Sciatic nerve (tissue), 2 donors: ENCODE measurements around the gene DOHH. TPM values are rescaled to one million over a fixed set of nuclear protein-coding genes. Genes with fewer than 3 reads are reported as not detected.
"Not testable (repeated sequence)": the region's sequence is repeated elsewhere in the genome, so short reads cannot be mapped to it uniquely, and the experiment has no call there.

Experiments used
- ATAC-seq: fragments of 200-7000 bp; cut with Tn5 transposase; one replicate; pipeline ENCODE4 v1.9.1; 2020; ENCODE audit warnings: mild to moderate bottlenecking, moderate library complexity
- DNase-seq: peaks from one replicate; pipeline ENCODE4 v3.0.0-alpha.2; 2020; ENCODE audit warnings: low spot score
- intact Hi-C: fragments of 100-400 bp; cut with DNase I; formaldehyde crosslinking; loops from one replicate; pipeline ENCODE4 v1.14.2; 2022
- total RNA-seq: library from RNA; stranded (reverse); fragmentation: NEBNext Ultra II Directional; extraction: Animal tissue kit (Norgen Biotek cat#: 25700); gene quantifications from one replicate; pipeline ENCODE4 v1.2.1, GENCODE V29; 2021
- donor health status: DM: no; HTN: no; CAD: no.
- donor health status: DM: no; HTN: no; CAD: no.

The DOHH gene
- total RNA-seq, 1 donor from 2014 or later, result 8.4 TPM

DNA sequence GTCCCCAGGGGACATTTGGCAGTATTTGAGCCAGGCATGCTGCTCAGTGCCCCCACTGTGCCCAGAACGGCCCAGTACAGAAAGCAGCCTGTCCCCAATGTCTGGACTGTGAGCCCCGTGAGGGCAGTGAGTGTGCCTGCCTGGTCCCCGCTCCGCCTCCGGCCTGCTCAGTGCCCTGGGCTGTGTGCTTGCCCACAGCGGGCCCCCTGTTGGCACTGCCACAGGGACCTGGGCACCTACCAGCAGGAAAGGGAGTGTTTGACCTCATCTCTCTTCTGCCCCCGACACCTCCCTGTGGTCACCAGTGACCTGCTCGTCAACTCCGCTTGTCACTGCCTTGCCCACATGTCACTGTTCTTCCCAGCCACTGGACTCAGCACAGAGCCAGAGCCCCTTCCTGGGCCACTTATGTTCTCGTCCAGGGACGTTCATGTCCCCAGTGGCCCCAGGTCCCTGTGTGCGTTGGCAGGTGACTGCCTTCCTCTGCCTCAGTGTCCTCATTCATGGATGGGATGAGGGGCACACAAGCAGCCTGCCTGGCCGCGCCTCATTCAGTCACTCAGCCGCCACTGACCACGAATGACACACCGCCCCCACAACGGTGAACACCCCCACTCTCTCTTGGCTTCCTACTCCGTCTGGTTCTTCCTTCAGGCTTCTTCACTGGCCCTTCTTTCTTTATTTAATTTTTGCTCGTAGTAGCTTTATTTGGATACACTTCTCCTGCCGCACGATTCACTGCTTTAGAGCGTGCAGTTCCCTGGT, 8.5 kb upstream of the DOHH start:
- ATAC-seq (no peak), DNase-seq (no peak)
- intact Hi-C loops, result no loop called here

DNA sequence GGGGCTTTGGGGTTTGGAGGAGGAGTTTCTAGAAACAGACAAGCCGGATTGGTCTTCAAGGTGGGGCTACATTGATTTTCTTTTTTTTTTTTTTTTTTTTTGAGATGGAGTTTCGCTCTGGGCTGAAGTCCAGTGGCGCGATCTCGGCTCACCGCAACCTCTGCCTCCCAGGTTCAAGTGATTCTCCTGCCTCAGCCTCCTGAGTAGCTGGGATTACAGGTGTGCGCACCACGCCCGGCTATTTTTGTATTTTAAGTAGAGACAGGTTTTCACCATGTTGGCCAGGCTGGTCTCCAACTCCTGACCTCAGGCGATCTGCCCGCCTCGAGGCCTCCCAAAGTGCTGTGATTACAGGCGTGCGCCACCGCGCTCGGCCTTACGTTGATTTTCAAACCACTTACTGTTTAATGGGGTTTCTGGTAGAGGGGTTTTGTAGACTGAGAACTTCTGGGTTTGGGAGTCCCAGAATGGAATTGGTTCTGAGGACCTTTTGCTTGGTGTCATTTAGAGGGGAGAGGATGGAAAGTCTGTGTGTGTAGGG, 7.7 kb upstream of the DOHH start:
- intact Hi-C loops, DNase-seq, ATAC-seq: not testable (repeated sequence)

DNA sequence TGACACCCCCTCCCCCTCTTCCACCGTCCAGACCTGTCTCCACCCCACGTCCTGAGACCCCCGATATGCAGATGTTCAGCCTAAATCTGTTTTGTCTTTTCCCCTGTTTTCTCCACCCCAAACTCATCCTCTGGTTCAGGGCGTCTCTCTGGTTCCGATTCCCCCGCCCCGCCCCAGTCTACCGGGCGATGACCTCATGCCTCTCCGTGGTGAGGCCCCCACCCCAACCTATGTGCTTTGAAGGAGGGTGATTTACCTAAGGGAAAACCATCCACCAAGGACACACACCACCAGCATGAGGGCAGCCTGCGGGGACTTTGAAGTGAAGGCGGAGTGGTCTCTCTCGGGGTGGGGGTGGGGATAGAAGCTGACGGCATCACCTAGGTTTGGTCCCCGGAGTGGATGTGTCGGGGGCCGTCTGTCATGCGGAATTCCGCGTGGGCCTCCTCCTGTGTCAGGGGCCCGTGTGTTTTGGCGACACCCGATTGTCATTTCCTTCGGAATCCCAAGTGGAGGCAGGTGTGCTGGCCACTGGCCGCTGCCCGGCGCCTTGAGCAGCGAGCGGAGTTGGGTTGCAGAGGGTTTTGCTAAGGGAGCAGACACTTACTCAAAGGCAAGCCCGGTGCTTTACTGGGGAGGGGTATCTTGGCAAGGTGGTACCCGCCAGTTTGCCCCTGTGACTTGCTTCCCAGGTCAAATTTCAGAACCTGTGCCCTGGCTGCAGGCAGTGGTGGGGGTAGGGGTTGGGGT, 7.1 kb upstream of the DOHH start:
- intact Hi-C loops, result no loop called here
- DNase-seq (no peak), ATAC-seq (peak; percentile 7)

DNA sequence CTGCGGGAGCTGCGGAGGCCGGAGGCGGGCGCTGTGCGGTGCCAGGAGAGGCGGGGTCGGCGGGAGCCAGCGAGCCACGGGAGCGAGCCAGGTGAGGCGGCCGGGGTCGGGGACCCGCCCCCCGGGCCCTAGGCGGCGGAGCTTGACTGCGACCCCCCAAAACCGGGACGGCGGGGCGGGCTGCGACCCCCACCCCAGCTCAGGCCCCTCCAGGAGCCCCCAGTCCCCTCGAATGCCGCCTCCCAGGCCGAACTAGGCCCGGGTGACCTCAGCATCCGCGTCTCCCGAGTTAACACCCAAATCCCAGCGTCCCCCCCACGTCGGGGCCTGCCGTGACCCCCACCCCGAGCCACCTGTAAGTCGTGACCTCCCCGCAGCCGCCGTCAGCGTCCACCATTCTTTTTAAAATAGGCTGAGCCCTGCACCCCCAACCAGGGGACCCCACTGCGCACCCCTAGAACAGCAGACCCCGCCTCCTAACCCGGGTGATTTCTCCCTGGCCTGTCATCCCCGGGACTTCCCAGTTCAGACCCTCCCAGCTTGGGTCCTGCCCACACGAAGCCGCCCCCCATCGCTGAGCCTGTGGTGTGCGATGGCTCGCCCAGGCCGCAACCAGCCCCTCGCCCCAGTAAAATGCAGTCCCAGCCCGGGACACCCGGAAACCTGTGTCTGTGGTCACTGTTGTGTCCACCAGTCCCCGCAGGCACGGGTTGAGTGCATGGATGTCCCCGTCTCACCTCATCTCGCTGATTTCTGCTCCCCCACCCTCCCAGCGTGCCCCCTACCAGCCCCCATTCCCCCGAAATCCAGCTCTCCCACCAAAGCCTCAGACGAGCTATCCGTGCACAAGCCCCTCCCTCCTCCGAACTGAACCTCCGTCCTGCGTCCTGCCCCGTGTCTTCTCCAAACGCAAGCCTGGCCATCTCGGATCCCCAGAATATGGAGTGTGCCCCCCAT, 6.2 kb upstream of the DOHH start:
- DNase-seq, result peak; percentile 74
- intact Hi-C loops, result no loop called here
- peak; percentile 6 for ATAC-seq

DNA sequence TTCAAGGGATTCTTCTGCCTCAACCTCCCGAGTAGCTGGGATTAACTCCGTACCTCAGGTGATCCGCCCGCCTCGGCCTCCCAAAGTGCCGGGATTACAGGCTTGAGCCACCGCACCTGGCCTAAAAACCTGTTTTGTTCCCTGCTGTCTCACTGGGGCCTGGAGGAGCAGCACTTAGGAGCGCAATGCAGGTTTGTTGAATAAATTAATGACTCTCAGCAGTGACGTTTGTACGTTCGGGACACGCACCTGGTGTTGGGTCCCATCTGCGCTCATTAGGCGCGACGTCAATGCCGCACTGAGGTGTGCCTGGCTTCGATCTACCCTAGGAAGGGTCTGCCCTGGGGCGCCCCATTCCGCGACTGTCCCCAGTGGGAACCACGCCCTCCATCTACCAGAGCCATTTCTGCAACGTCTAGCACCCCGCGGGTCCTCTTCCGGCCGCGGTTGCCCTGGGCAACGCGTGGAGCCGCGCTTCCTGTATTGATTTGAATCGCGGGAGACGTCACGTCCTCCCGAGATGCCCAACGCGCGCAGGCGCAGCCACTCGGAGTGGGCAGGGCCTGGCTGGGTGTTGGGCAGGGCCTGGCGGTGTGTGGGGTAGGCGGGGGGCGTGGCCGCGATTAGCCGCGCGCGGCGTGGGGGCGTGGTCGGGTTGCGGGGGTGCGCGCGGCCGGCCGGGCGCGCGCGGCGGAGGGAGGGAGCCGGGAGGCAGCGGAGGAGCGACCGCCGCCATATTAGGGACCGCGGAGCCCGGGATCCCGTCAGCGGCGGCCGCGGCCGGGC, 5.3 kb upstream of the DOHH start, which contains the start of gene FZR1:
FZR1 (plus strand) TSS at position 714 of the 786 bp plus-strand sequence. CDS start 16,679 bp downstream, outside the sequence.
- intact Hi-C loops, result no loop called here
- ATAC-seq (peak; percentile 98), DNase-seq (peak; percentile 99)

DNA sequence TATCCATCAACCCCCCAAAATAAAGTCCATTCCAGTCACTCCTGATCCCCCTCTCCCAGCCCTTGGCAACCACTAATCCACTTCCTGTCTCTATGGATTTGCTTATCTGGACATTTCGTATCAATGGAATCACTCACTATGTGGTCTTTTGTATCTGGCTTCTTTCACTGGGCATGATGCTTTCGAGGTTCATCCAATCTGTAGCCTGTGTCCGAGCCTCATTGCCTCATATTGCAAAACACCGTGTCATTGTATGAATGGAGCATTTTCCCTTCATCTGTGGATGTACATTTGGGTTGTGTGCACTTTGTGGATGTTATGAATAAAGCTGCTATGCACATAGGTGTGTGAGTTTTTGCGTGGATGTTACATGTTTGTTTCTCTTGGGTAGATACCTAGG, 4.3 kb upstream of the DOHH start:
- intact Hi-C loops, result no loop called here
- DNase-seq (no peak), ATAC-seq (no peak)

DNA sequence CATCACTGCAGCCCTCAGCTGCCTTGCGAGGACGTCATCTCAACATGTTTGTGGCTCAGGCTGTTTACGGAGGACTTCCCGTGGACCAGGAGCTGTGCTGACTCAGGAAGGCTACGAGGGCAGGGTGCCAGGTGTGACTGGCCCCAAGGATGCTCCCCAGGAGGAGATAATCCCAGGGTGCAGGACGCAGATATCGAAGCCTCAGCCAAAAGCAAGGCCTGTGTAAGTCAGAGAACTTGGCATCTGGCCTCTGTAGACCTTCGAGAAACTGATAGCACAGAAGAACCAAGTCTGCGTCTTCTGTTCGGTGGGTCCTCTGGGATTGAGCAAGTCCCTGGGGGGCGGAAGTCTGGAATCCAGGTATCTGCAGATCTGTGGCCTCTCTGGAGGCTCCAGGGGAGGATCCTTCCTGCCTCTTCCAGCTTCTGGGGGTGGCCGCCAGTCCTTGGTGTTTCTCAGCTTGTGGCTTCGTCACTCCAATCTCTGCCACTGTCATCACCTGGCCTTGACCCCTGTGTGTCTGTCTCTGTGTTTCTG, 2.6 kb upstream of the DOHH start:
- ATAC-seq, result no peak
- no peak for DNase-seq
- intact Hi-C loops, result no loop called here

DNA sequence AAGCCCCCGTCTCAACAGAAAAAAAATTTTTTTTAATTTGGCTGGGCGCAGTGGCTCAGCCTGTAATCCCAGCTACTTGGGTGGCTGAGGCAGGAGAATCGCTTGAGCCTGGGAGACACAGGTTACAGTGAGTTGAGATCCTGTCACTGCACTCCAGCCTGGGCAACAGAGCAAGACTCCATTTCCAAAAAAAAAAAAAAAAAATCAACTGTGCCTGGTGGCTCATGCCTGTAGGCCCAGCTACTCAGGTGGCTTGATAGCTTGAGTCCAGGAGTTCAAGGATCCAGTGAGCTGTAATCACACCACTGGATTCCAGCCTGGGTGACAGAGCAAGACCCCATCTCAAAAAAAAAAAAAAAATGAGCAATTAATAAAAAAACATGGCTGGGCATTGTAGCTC, 1.3 kb upstream of the DOHH start:
- intact Hi-C loops, result no loop called here
- no peak for DNase-seq
- no peak for ATAC-seq

DNA sequence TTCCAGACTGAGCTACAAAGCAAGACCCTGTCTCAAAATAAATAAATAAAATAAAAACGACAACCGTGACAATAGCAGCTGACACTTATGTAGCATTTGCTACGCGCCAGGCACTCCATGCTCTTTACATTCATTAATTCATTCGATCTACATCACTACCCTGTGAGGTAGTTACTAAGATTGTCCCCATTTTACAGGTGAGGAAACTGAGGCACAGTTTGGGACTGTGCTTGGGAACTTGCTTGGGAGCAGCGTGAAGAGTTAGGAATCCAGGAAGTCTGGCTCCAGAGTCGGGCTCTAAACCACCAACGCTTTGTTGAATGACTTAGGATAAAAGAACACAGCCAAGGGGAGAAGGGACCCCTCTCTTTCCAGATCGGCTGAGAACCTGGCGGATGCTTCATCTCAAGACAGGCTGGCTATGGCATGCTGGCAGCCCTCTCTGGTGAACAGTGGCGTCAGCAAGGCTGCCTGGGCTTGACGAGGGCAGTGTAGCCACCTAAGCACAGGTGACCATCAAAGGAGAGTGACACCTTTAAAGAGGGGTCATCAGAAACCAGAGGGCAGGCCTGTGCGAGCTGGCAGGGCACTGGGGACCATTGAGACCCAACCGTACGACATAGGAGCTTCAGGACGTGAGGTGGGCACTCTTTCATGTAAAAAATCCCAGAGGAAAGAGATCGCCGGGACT, 591 bp downstream of the DOHH start:
- intact Hi-C loops, result no loop called here
- ATAC-seq, result no peak
- DNase-seq, result no peak

DNA sequence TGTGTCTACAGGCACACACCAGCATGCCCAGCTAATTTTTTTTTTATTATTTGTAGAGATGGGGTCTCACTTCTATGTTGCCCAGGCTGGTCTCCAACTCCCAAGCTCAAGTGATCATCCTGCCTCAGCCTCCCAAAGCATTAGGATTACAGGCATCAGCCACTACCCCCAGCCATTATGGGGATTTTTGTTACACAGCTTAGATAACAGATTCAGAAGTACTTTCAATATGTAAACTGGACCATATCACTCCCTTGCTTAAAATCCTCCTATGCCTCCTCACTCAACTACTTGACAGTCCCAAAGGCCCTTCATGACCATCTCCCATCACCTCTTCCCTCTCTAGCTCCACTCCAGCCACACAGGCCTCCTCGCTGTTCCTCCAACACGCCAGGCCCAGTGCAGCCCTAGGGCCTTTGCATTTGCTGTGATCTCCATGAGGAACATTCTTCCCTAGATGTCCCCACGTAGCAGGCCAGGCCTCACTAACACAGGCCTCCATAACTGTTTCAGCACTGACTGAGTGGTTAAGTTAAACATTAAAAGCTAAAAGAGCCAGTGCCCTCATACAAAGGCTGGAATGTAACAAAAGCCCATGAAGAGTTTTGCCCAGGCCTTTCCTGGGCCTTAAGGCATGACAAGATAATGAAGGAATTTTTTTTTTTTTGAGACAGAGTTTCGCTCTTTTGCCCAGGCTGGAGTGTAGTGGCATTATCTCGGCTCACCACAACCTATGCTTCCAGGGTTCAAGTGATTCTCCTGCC, 2.5 kb downstream of the DOHH start:
- intact Hi-C loops, result no loop called here
- ATAC-seq (no peak), DNase-seq (no peak)

DNA sequence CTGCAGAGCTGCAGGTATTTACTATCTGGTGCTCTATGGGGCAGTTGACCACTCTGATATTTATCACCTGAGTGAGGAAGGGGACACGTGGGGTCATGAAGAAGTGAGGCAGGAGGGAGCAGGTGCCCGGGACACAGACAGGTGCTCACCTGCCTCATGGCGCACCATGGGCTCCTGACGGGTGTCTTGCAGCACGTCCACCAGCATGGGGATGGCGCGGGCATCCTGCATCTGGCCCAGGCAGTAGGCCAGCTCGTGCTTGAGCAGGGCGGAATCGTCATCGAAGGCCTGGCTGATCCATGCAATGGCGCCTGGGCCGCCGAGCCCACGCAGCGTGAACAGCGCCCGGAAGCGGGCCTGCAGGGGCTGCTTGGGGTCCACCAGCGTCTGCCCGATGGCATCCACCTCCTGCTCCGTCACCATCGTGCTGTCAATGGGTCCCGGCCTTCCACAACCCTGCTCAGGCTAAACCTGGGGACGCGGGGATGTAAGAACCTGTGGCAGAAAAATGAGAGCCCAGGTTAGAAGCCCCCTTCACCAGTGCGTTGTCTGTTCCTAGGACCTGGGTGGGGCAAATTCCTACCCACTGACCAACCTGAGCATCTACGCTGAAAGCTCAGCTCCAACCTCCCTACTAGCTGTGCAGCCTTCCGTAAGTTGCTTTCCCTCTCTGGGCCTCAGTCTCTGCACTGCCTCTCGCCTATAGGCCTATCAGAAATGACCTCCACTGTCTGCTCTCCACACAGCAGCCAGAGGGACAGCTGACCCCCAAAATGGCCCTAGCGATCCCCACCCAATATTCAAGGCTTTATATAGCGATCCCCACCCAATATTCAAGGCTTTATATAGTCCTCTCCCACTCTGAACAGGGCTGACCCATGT, 3.8 kb downstream of the DOHH start:
- intact Hi-C loops, result no loop called here
- no peak for DNase-seq
- ATAC-seq, result no peak

DNA sequence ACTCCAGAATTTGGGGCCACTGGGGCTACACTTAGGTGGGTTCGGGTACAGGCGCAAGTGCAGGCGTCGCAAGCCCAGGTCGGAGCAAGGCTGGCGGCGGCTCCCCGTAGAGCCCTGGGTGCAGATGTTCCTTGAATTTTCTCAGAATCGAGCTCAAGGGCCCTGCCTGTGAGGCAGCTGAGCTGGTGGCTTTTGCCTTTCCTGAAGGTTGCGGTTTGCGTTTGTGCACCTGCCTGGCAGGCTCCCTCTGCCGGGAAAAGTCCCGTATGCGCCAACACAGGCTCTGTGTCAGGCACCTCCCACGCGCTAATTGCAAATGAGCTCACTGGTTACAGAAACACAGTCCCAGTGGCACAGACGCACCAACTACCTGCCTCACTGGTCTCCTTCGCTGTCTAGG, 5.9 kb downstream of the DOHH start:
- ATAC-seq (no peak), DNase-seq (no peak)
- intact Hi-C loops, result no loop called here

DNA sequence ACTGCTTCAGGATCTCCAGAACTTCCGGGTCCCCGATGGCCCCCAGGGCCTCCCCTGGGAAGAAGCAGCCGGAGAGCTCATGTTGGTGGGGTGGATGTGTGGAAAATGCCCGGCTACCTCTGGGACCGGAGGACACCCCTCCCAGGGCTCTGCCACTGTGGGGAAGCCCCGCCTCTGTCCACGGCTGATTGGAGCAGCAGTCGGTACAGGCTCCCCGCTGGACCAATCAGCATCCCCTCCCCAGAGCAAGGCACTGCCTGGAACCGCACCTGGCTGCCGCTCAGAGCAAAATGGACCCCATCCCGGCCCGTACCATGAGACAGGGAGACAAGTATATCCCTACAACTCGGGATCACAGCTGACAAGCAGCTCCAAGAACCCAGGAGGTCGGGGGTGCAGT, 6.4 kb downstream of the DOHH start:
- DNase-seq (no peak), ATAC-seq (peak; percentile 55)
- intact Hi-C loops, result no loop called here

DNA sequence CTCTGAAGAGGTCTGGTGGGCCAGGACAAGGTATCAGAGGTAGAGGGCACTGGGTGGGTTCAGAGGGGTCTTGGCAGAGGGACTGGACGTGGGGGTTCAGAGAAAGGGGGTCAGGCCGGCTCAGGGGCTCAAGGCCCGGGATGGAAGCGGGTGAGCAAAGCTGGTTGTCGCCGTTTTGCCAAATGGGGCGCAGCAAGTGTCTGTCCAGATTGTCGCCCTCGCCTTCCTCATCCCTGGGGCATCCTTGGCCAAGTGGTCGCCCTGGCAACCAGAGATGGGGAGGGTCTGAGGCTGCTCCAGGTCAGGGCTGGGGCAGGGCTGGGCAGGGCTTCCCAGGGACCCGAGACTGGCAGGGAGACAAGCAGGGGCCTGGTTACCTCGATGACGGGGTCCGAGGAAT, 6.8 kb downstream of the DOHH start:
- ATAC-seq (no peak), DNase-seq (no peak)
- intact Hi-C loops, result no loop called here

DNA sequence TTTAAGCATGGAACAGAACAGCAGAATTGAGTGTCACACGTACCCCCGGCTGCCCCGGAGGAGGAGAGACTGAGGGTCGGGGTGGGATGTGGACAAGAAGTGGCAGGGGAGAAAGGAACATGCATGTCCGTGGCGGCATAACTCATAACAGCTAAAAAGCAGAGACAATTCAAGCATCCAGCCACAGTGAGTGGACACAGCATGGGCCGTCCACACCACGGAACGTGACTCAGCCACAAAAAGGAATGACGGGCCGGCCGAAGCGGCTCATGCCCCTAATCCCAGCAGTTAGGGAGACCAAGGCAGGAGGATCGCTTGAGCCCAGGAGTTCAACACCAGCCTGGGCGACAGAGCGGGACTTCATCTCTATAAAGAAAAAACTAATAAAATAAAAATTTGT, 7.6 kb downstream of the DOHH start:
- DNase-seq, result no peak
- intact Hi-C loops, result no loop called here
- ATAC-seq, result no peak
